Neural progenitor cell (in vitro differentiated cells): Measurements from ENCODE around the gene CCT8L2.
"Not testable (repeated sequence)": the region's sequence is repeated elsewhere in the genome, so short reads cannot be mapped to it uniquely, and the experiment has no call there.

ENCODE experiments used
- EZH2 ChIP-seq: fragments of 200-600 bp; sonication (generic); IDR thresholded peaks from 2 replicates; pipeline ENCODE4 v1.6.1; 2017; ENCODE audit warnings: antibody characterized with exemption, mild to moderate bottlenecking, moderate library complexity
- TF ChIP-seq, protein P1 (sequence below): fragments of 200-600 bp; sonication (generic); IDR thresholded peaks from 2 replicates; pipeline ENCODE4 v1.5.1; 2017; ENCODE audit warnings: antibody characterized with exemption, mild to moderate bottlenecking

- TF ChIP-seq EZH2 = not testable (repeated sequence)
- TF ChIP-seq, protein P1, sequence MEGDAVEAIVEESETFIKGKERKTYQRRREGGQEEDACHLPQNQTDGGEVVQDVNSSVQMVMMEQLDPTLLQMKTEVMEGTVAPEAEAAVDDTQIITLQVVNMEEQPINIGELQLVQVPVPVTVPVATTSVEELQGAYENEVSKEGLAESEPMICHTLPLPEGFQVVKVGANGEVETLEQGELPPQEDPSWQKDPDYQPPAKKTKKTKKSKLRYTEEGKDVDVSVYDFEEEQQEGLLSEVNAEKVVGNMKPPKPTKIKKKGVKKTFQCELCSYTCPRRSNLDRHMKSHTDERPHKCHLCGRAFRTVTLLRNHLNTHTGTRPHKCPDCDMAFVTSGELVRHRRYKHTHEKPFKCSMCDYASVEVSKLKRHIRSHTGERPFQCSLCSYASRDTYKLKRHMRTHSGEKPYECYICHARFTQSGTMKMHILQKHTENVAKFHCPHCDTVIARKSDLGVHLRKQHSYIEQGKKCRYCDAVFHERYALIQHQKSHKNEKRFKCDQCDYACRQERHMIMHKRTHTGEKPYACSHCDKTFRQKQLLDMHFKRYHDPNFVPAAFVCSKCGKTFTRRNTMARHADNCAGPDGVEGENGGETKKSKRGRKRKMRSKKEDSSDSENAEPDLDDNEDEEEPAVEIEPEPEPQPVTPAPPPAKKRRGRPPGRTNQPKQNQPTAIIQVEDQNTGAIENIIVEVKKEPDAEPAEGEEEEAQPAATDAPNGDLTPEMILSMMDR = not testable (repeated sequence)
These were observed 2.6 kb upstream of the CCT8L2 start for GRCh38 chr22:16595251-16595650.
